OCI-LY7 (cell line): ENCODE data around the gene GALNT15. TPM values are rescaled to one million over a fixed set of nuclear protein-coding genes. Genes with fewer than 3 reads are reported as not detected.

Experiments
- BruUV-seq: library from RNA; stranded (reverse); fragments of 400-500 nt; replicated peaks from 2 replicates; lab custom pipeline; 2021; lab: Mats Ljungman, UMichigan
- CTCF ChIA-PET: fragments of 300-600 bp; sonication (Branson Sonifier 250); formaldehyde crosslinking; loops from one replicate; lab custom pipeline; 2022; ENCODE audit warnings: antibody characterized with exemption; ENCODE audit not compliant: unreplicated experiment; lab: Charles Lee
- POLR2A ChIA-PET: fragments of 300-600 bp; sonication (Branson Sonifier 250); formaldehyde crosslinking; loops from one replicate; lab custom pipeline; 2022; ENCODE audit warnings: antibody characterized with exemption; lab: Charles Lee
- DNase-seq: peaks from one replicate; pipeline ENCODE4 v3.0.0-alpha.2; 2015; ENCODE audit warnings: low spot score
- H2AFZ ChIP-seq: fragments of 200-600 bp; sonication (generic), shearing (Covaris generic); 2 replicates; pipeline ENCODE4 v1.6.1; 2014; ENCODE audit warnings: mild to moderate bottlenecking, antibody characterized with exemption, low read length, moderate library complexity
- H3K27ac ChIP-seq: fragments of 200-600 bp; sonication (generic); 2 replicates; pipeline ENCODE4 v1.5.1; 2014; ENCODE audit warnings: mixed run types, low read depth, mild to moderate bottlenecking, moderate library complexity, low read length, inconsistent platforms; ENCODE audit not compliant: poor library complexity, severe bottlenecking
- H3K36me3 ChIP-seq: fragments of 200-600 bp; sonication (generic); 2 replicates; pipeline ENCODE4 v1.6.1; 2014; ENCODE audit warnings: mild to moderate bottlenecking, antibody characterized with exemption, low read length, moderate library complexity, mixed read lengths; ENCODE audit not compliant: insufficient read depth
- H3K4me1 ChIP-seq: fragments of 200-600 bp; sonication (generic); 2 replicates; pipeline ENCODE4 v1.5.1; 2014; ENCODE audit warnings: mild to moderate bottlenecking, low read length; ENCODE audit not compliant: insufficient read depth, poor library complexity, severe bottlenecking
- H3K4me2 ChIP-seq: fragments of 200-600 bp; sonication (generic); 2 replicates; pipeline ENCODE4 v1.6.1; 2014; ENCODE audit warnings: mild to moderate bottlenecking, low read length
- H3K4me3 ChIP-seq: fragments of 200-600 bp; sonication (generic); 2 replicates; pipeline ENCODE4 v1.5.1; 2014; ENCODE audit warnings: mild to moderate bottlenecking, low read depth, low read length; ENCODE audit not compliant: poor library complexity, severe bottlenecking
- H3K79me2 ChIP-seq: fragments of 200-600 bp; sonication (generic); 2 replicates; pipeline ENCODE4 v1.6.1; 2016; ENCODE audit warnings: low read depth, mild to moderate bottlenecking, low read length, moderate library complexity, mixed read lengths; ENCODE audit not compliant: insufficient read depth
- H3K9me2 ChIP-seq: fragments of 200-600 bp; sonication (generic); 2 replicates; pipeline ENCODE4 v1.6.1; 2016; ENCODE audit warnings: mild to moderate bottlenecking, low read length, mixed read lengths; ENCODE audit not compliant: insufficient read depth
- H3K9me3 ChIP-seq: fragments of 200-600 bp; sonication (generic); 2 replicates; pipeline ENCODE4 v1.6.1; 2014; ENCODE audit warnings: mild to moderate bottlenecking, mixed run types, low read length, mixed read lengths
- H4K20me1 ChIP-seq: fragments of 200-600 bp; sonication (generic); 2 replicates; pipeline ENCODE4 v1.6.1; 2014; ENCODE audit warnings: mild to moderate bottlenecking, antibody characterized with exemption, low read length, moderate library complexity, mixed read lengths; ENCODE audit not compliant: insufficient read depth
- EZH2phosphoT487 ChIP-seq: fragments of 200-600 bp; sonication (generic); IDR thresholded peaks from 2 replicates; pipeline ENCODE4 v1.6.1; 2018; ENCODE audit warnings: low read depth, borderline replicate concordance, mild to moderate bottlenecking, mixed run types, antibody characterized with exemption, low read length, moderate library complexity, mixed read lengths
- intact Hi-C: fragments of 100-400 bp; cut with micrococcal nuclease; formaldehyde crosslinking; loops from one replicate; pipeline ENCODE4 v1.10.0; 2022; ENCODE audit not compliant: unreplicated experiment
- total RNA-seq, 2 experiments: library from RNA; depleted of rRNA in 1 of 2; stranded (reverse); fragments of >200 nt in 1 of 2; shearing (Covaris generic) in 1 of 2; gene quantifications; 2 replicates each; pipeline ENCODE4 v1.2.3, GENCODE V29; 2014 to 2022
- TF ChIP-seq, protein P1 (sequence below): fragments of 200-600 bp; sonication (generic); conservative IDR thresholded peaks from 2 replicates; pipeline ENCODE4 v1.5.1; 2014; ENCODE audit warnings: mild to moderate bottlenecking, antibody characterized with exemption, low read length, moderate library complexity, mixed read lengths

The GALNT15 gene
- total RNA-seq, 2 experiments from 2014 or later, result 0.03 TPM; not detected in 1

DNA sequence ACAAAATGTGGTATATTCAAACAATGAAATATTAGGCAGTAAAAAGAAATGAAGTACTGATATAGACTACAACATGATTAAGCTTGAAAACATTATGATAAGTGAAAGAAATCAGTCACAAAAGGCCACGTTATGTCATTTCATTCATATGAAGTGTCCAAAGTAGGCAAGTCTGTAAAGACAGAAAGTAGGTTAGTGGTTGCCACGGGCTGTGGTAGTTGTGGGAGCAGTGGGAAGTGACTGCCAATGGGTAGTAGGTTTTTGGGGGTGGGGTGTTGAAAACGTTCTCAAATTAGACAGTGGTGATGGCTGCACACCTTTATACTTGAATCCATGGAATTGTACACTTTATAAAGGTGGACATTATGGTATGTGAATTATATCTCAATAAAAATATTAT is 12.1 kb downstream of the GALNT15 start:
- Histone ChIP-seq H3K4me2 (no peak overlapping the region), H3K9me2 (no peaks in the 10 kb centered on the region), H3K79me2 (no peaks in the 10 kb centered on the region), H3K9me3 (no peaks in the 10 kb centered on the region), H4K20me1 (no peaks in the 10 kb centered on the region), H3K4me3 (no peak overlapping the region), H3K27ac (no peak overlapping the region), H2AFZ (no peak overlapping the region), H3K4me1 (no peaks in the 10 kb centered on the region), H3K36me3 (no peaks in the 10 kb centered on the region)
- TF ChIP-seq EZH2phosphoT487, result no peak
- TF ChIP-seq, protein P1, sequence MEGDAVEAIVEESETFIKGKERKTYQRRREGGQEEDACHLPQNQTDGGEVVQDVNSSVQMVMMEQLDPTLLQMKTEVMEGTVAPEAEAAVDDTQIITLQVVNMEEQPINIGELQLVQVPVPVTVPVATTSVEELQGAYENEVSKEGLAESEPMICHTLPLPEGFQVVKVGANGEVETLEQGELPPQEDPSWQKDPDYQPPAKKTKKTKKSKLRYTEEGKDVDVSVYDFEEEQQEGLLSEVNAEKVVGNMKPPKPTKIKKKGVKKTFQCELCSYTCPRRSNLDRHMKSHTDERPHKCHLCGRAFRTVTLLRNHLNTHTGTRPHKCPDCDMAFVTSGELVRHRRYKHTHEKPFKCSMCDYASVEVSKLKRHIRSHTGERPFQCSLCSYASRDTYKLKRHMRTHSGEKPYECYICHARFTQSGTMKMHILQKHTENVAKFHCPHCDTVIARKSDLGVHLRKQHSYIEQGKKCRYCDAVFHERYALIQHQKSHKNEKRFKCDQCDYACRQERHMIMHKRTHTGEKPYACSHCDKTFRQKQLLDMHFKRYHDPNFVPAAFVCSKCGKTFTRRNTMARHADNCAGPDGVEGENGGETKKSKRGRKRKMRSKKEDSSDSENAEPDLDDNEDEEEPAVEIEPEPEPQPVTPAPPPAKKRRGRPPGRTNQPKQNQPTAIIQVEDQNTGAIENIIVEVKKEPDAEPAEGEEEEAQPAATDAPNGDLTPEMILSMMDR, result no peak
- CTCF ChIA-PET, result no interaction called here
- intact Hi-C loops, result no loop called here
- POLR2A ChIA-PET, result interaction anchor here (0.5 to 0.6 kb wide), 2 partner anchors 12 to 47 kb away, joined by 3 read pairs; no protein-coding TSS in a partner anchor
- DNase-seq, result no peak
- BruUV-seq, result no TSS peak

DNA sequence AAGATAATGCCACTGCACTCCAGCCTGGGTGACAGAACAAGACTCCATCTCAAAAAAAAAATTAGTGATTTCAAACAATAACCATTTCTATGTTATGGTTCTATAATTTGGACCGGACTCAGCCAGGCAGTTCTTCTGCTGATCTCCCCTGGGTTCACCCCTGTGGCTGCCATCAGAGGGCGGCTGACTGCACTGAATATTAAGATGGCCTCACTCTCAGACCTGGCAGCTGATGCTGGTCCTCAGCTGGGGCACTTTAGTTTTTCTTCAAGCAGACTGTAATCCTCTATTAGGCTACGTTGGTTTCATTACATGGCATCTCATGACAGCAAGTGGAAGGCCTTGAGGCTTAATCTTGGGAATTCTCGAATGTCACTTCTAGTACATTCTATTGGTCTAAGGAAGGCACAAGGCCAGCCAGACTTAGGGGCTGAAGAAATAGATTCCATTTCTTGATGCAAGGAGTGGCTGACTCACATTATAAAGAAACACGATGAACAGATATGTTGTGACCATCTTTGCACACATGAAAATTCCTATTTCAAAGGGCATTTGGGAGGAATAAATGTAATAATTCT is 12.8 kb downstream of the GALNT15 start:
- Histone ChIP-seq H3K4me3 (no peak overlapping the region), H2AFZ (no peak overlapping the region), H3K9me2 (no peaks in the 10 kb centered on the region), H3K36me3 (no peaks in the 10 kb centered on the region), H3K4me2 (no peak overlapping the region), H4K20me1 (no peaks in the 10 kb centered on the region), H3K27ac (no peak overlapping the region), H3K9me3 (no peaks in the 10 kb centered on the region), H3K4me1 (no peaks in the 10 kb centered on the region), H3K79me2 (no peaks in the 10 kb centered on the region)
- no TSS peak for BruUV-seq
- TF ChIP-seq EZH2phosphoT487, result no peak
- TF ChIP-seq, protein P1, result no peak
- POLR2A ChIA-PET, result no interaction called here
- DNase-seq, result no peak
- CTCF ChIA-PET, result no interaction called here
- intact Hi-C loops, result no loop called here

DNA sequence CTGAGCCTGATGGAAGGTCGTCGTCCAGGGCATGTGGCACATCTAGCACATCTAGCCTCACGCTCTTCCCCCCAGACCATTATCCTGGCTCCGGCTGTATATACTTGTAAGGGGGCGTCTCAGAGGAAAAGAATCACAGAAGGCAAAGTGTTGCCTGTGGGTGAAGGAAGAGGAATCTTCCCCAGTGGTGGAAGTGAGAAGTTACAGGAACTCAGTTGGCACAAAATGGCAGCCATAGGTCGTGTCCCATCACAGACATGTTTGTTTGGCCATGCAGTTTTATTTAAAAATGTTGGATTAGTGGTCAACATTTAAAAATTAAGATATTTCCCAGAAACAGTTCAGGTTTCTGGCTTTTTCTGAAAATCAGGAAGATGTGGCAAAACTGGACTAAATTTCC is 13.6 kb downstream of the GALNT15 start:
- ChIA-PET CTCF (interaction anchor here (0.6 kb wide), 1 partner anchor 12 kb away, joined by 3 read pairs; no protein-coding TSS in a partner anchor), POLR2A (interaction anchor here (0.5 kb wide), 1 partner anchor 1955 kb away, joined by 4 read pairs; no protein-coding TSS in a partner anchor)
- Histone ChIP-seq H4K20me1 (no peaks in the 10 kb centered on the region), H3K4me3 (no peak overlapping the region), H3K36me3 (no peaks in the 10 kb centered on the region), H3K27ac (no peak overlapping the region), H2AFZ (no peak overlapping the region), H3K9me3 (no peaks in the 10 kb centered on the region), H3K4me1 (no peaks in the 10 kb centered on the region), H3K4me2 (no peak overlapping the region), H3K79me2 (no peaks in the 10 kb centered on the region), H3K9me2 (no peaks in the 10 kb centered on the region)
- no TSS peak for BruUV-seq
- TF ChIP-seq, protein P1, result no peak
- no peak for TF ChIP-seq EZH2phosphoT487
- DNase-seq, result no peak
- intact Hi-C loops, result no loop called here
